PC-9 (cell line): ENCODE measurements around the gene PRC1.

ENCODE experiments used
- EZH2 ChIP-seq: fragments of 200-600 bp; sonication (generic); IDR thresholded peaks from 2 replicates; pipeline ENCODE4 v1.8.0; 2017; ENCODE audit warnings: antibody characterized with exemption, low read depth
- TF ChIP-seq, protein P1 (sequence below): fragments of 200-600 bp; sonication (generic); conservative IDR thresholded peaks from 2 replicates; pipeline ENCODE4 v1.6.1; 2017; ENCODE audit warnings: mixed run types, antibody characterized with exemption, mild to moderate bottlenecking, moderate library complexity

DNA sequence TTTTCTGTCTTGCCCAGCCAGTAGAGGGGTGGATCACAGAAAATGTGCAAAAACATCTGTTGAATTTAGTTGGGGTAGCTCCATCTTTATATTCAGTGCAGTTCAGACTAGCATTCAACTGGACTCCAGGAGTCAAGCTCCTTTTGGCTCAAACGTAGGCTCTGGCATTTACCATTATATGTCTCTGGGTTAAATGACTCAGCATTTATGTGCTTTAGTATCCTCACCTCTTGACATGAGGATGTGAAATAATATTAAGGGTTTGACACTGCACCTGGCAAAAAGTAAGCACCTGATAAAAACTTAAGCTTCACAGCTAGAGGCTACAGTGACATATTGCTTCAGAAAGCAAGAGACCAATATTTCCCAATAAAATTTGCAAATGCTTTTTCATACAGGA is 14.8 kb downstream of the PRC1 start:
- TF ChIP-seq, protein P1, sequence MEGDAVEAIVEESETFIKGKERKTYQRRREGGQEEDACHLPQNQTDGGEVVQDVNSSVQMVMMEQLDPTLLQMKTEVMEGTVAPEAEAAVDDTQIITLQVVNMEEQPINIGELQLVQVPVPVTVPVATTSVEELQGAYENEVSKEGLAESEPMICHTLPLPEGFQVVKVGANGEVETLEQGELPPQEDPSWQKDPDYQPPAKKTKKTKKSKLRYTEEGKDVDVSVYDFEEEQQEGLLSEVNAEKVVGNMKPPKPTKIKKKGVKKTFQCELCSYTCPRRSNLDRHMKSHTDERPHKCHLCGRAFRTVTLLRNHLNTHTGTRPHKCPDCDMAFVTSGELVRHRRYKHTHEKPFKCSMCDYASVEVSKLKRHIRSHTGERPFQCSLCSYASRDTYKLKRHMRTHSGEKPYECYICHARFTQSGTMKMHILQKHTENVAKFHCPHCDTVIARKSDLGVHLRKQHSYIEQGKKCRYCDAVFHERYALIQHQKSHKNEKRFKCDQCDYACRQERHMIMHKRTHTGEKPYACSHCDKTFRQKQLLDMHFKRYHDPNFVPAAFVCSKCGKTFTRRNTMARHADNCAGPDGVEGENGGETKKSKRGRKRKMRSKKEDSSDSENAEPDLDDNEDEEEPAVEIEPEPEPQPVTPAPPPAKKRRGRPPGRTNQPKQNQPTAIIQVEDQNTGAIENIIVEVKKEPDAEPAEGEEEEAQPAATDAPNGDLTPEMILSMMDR: no peak
- TF ChIP-seq EZH2: no peak
